ENCODE data around the gene FMNL2.

The FMNL2 gene

GRCh38 chr2:152347076-152347475 is 12.1 kb downstream of the FMNL2 start:
- Histone ChIP-seq H4K20me1 (ENCODE audit: insufficient read depth, low read length) (no peaks in the 10 kb centered on the region), H3K9ac (ENCODE audit: low read length) (no peak overlapping the region), H3K27ac (ENCODE audit: low read length) (no peak overlapping the region), H3F3A (ENCODE audit: insufficient read depth, low read length) (no peaks in the 10 kb centered on the region), H3K4me1 (ENCODE audit: low read length) (no peaks in the 10 kb centered on the region), H3K9me3 (replicated peaks; ENCODE audit: insufficient read depth, low read length) (no peaks in the 10 kb centered on the region), H3K9me2 (replicated peaks; ENCODE audit: insufficient read depth, low read length) (no peaks in the 10 kb centered on the region), H3K4me2 (ENCODE audit: low read depth, low read length) (no peak overlapping the region), H3K4me3 (ENCODE audit: low read length) (no peak overlapping the region), H3K36me3 (replicated peaks; ENCODE audit: insufficient read depth, low read length) (no peaks in the 10 kb centered on the region), H3K27me3 (replicated peaks; ENCODE audit: insufficient read depth, low read length) (no peaks in the 10 kb centered on the region), H3K79me2 (ENCODE audit: low read length) (no peaks in the 10 kb centered on the region), H2AFZ (ENCODE audit: low read length) (no peak overlapping the region)
- no peak for DNase-seq
- TF ChIP-seq EZH2 (optimal IDR thresholded peaks at IDR 0.05; ENCODE audit: low read depth, low read length): no peak
- TF ChIP-seq EZH2phosphoT487 (IDR thresholded peaks at IDR 0.05; ENCODE audit: low read length): no peak
- no peak for TF ChIP-seq CTCF (IDR thresholded peaks at IDR 0.05; ENCODE audit: low read length)

GRCh38 chr2:152348388-152348787 is 13.4 kb downstream of the FMNL2 start:
- Histone ChIP-seq H3F3A (ENCODE audit: insufficient read depth, low read length) (no peaks in the 10 kb centered on the region), H3K9me2 (replicated peaks; ENCODE audit: insufficient read depth, low read length) (no peaks in the 10 kb centered on the region), H3K27me3 (replicated peaks; ENCODE audit: insufficient read depth, low read length) (no peaks in the 10 kb centered on the region), H3K27ac (ENCODE audit: low read length) (no peak overlapping the region), H3K79me2 (ENCODE audit: low read length) (no peaks in the 10 kb centered on the region), H3K4me2 (ENCODE audit: low read depth, low read length) (no peak overlapping the region), H3K9me3 (replicated peaks; ENCODE audit: insufficient read depth, low read length) (no peaks in the 10 kb centered on the region), H4K20me1 (ENCODE audit: insufficient read depth, low read length) (no peaks in the 10 kb centered on the region), H3K4me1 (ENCODE audit: low read length) (no peaks in the 10 kb centered on the region), H2AFZ (ENCODE audit: low read length) (no peak overlapping the region), H3K9ac (ENCODE audit: low read length) (no peak overlapping the region), H3K4me3 (ENCODE audit: low read length) (no peak overlapping the region), H3K36me3 (replicated peaks; ENCODE audit: insufficient read depth, low read length) (no peaks in the 10 kb centered on the region)
- DNase-seq: no peak
- TF ChIP-seq CTCF (IDR thresholded peaks at IDR 0.05; ENCODE audit: low read length) (no peak), EZH2 (optimal IDR thresholded peaks at IDR 0.05; ENCODE audit: low read depth, low read length) (no peak), EZH2phosphoT487 (IDR thresholded peaks at IDR 0.05; ENCODE audit: low read length) (no peak)

GRCh38 chr2:152349416-152349815 is 14.4 kb downstream of the FMNL2 start:
- H3K27ac ChIP-seq (ENCODE audit: low read length): no peak overlapping the region

More at GRCh38 chr2:152349416-152349815, 14.4 kb downstream of the FMNL2 start:
- Histone ChIP-seq H3F3A (ENCODE audit: insufficient read depth, low read length) (no peaks in the 10 kb centered on the region), H3K9me3 (replicated peaks; ENCODE audit: insufficient read depth, low read length) (no peaks in the 10 kb centered on the region), H3K9ac (ENCODE audit: low read length) (no peak overlapping the region), H3K4me1 (ENCODE audit: low read length) (no peaks in the 10 kb centered on the region), H3K4me3 (ENCODE audit: low read length) (no peak overlapping the region), H4K20me1 (ENCODE audit: insufficient read depth, low read length) (no peaks in the 10 kb centered on the region), H3K9me2 (replicated peaks; ENCODE audit: insufficient read depth, low read length) (no peaks in the 10 kb centered on the region), H3K36me3 (replicated peaks; ENCODE audit: insufficient read depth, low read length) (no peaks in the 10 kb centered on the region), H2AFZ (ENCODE audit: low read length) (no peak overlapping the region), H3K4me2 (ENCODE audit: low read depth, low read length) (no peak overlapping the region), H3K79me2 (ENCODE audit: low read length) (no peaks in the 10 kb centered on the region), H3K27me3 (replicated peaks; ENCODE audit: insufficient read depth, low read length) (no peaks in the 10 kb centered on the region)
- TF ChIP-seq CTCF (IDR thresholded peaks at IDR 0.05; ENCODE audit: low read length) (no peak), EZH2 (optimal IDR thresholded peaks at IDR 0.05; ENCODE audit: low read depth, low read length) (no peak), EZH2phosphoT487 (IDR thresholded peaks at IDR 0.05; ENCODE audit: low read length) (no peak)
- no peak for DNase-seq

Measured in MM.1S (cell line).